HG02678 (cell line): ENCODE measurements around the gene OPALIN.

Source experiments
- ATAC-seq: cut with Tn5 transposase; IDR thresholded peaks from one replicate; pipeline ENCODE4 v1.9.1; 2021; ENCODE audit warnings: mild to moderate bottlenecking, moderate library complexity; ENCODE audit not compliant: unreplicated experiment

Gene OPALIN

DNA sequence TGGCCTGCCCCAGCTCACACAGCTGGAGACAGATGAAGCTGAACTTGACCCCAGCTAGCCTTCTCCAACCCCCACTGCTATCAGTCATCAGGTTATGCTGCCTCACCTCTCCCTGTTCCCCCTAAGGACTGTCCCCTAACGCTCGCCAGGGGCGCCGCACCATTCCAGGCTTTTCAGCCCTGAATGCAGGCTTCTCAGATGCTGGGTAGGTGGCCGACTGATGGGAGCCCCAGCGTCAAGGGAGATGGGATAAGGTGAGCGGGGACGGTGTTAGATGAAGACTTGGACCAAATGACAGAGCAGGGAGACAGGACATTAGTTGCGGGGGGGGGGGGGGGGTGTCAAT is 15.8 kb upstream of the OPALIN start:
- ATAC-seq, result no peak

DNA sequence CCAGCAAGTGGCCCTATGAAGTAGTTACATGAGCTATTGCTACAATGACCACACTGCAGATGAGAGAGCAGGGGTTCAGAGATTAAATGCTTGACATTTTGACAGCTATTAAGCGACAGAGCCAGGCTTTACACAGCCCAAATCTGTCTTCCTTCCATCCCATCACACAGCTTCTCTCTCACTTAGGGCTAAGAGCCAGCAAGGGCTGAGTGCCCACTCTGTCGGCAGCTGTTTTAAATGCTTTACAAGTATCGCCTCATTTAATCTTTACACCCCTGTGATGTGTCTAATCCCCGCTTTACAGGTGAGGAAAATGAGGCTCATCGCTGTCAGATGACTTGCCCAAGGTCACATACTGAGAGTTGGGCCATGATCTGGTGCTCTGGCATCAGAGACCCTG is 15.2 kb upstream of the OPALIN start:
- no peak for ATAC-seq

DNA sequence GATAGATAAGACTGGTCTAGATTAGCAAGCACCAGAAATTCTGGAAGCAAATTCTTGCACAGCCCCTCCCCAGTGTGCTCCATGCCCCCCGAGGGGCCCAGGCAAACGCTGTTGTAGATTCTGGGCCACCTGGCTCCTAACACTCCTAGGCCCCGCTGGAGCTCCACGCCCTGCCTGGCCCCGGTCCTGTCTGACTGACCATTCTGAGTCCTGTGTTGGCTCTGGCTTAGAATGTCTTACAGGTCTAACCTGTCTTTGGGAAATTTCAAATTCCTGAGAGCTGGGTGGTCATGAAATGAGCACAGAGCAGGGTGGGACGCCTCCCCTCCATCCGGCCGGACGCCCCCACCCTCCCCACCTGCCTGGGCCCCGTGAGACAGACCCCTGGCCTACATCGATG is 12.6 kb upstream of the OPALIN start:
- no peak for ATAC-seq

DNA sequence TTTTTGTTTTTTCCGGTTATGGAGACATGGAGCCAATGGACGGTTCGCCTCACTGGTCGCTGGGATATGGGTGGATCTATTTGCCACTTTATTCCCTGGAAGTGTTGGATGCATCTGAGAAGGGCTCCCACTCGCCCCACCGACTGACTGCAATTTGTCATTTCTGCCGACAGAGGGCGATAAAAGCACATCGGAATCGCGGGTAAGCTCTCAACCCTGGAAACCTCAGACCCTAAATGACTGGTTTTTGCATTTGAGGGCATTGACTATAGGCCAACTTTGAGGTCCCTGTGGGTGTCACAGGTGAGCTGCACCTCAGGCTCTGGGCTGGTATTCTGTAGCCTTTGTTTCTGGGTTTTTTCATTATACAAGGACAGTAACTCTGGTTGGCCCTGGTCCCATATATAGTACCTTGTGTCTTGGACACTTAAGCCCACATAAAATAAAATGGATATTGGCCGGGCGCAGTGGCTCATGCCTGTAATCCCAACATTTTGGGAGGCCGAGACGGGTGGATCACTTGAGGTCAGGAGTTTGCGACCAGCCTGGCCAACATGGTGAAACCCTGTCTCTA is 11.9 kb upstream of the OPALIN start:
- ATAC-seq, result no peak

DNA sequence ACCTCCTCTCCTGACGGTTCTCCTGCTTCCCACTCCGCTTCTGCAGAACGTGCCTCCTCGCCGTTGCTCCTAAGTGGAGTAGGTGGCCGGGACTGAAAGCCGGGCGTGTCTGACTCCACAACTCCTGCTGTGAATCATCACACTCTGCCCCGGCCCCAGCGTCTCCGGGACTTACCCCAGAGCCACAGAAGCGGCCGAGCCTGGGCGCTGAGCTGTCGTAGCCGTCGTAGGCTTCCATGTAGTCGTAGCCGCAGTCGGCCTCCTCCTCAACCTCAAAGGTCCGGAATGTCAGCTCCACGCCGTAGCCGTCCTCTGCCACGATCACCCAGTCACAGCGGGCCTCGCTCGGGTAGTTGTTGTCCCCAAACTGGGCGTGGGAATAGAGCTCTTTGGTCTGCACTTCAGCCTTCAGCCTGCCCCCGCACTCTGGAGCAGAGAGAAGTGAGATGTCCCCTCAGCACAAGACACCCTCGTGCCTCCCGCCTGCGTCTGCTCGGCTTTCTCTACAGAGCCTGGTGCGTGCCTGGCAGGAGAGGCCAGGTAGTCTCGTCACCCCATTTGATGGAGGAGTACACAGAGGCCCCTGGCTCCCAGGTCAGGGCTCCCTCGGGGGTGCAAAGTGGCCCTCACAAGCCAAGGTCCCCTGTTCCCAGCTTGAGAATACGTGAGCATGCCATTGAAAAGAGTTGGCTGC is 11.2 kb upstream of the OPALIN start:
- no peak for ATAC-seq

DNA sequence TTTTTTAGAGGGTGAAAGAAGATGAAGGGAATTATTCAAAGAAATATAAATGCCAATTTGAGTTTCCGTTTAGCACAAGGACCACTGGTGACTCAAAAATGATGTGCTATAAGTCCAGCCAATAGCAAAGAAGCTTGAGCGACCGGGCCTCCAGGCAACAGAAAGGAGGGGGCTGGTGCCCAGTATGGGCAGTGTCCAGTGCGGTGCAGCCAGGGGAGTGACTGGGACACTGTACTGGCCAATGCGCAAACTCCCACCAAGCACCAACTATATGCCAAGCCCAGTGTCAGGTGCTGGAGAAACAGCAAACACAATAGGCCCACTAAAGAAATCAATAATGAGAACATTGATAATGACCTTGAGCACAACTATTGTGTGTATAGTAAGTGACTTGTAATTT is 10.2 kb upstream of the OPALIN start:
- no peak for ATAC-seq

DNA sequence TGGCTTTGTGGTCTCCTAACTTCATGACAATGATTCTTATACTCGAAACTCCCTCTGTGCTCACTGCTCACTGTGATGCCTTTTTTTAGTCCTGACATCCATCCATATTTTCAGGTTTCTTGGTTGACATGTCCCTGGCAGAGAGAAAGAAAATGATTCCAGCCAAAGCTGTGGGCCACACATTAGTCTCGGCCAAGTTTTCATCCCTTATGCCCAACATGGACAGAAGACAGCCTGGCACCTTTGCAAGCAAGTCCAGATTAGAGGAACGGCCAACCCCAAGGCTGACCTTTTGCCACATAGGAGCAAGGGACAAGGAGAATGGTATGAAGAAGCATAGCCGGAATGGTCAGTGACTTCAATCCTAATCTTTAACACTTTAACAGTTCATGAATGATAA is 8.7 kb upstream of the OPALIN start:
- no peak for ATAC-seq

DNA sequence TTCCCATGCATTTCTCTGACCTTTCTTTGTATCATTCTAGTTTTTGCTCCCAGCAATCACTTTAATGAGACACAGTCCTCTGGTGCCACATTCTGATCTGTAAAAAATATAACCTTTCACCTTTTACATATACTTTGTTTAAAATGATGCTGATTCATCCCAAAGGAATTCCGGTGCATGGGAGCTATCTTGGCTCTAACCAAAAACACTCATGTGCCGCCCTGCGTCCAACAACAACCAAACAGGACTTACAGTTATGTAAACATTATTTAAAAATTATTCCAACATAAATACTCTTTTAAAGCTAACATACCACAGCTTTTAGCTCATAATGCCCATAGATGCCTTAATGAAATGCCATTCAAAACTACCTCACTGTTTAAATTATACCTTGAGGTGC is 7.7 kb upstream of the OPALIN start:
- ATAC-seq, result no peak

DNA sequence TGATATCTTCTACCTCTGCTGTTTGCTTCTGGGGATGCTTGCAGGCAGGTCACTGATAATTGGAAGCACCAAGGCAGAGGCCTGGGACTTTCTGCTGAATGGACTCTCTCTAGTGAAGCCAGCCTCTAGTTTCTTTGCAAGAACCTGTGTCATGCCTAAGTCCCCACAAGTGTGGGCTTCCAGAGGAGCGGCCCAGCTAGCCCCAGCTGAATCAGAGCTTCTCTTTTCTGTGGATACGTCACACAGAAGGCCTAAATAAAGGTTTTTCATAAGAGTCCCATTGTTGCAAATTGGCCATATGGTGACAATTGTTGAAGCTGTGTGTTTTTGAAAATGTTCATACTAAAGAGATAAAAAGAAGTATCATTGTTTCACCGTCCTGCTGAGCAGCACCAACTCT is 6.8 kb upstream of the OPALIN start:
- ATAC-seq, result no peak

DNA sequence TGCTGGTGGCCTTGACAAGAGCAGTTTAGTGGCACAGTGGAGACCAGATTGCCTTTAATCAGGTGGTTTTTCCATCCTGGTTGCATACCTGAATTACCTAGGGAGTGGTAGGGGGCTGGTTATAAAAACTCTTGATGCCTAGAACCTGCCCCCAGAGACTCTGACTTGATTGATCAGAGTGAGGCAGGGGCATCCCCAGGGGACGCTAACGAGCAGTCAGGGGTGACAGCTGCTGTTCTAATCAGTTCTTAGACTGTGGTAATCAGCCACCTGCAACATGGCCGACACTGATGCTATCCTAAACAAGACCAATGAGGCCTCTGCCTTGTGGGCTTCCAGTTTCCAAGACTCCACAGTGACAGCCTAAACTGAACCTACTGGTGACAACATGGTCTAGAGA is 2.0 kb upstream of the OPALIN start:
- no peak for ATAC-seq

DNA sequence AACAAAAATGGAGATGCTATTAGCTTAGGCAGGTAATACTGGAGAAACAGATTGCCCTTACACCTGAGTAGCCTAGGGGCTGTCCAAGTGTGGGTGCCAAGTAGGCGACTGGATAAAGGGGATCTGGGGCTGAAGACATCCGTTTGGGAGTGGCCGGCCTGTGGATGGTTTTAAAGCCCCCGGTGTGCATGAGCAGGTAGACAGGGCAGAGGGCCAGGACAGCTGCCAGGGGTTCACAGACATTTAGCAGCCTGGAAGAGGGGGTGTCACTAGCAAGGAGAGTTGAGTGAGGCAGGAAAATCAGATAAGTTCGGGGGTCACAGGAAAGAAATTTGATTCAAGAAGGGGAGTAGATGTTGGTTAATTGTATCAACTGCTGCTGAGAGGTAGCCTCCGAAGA is 1.5 kb upstream of the OPALIN start:
- ATAC-seq, result no peak

DNA sequence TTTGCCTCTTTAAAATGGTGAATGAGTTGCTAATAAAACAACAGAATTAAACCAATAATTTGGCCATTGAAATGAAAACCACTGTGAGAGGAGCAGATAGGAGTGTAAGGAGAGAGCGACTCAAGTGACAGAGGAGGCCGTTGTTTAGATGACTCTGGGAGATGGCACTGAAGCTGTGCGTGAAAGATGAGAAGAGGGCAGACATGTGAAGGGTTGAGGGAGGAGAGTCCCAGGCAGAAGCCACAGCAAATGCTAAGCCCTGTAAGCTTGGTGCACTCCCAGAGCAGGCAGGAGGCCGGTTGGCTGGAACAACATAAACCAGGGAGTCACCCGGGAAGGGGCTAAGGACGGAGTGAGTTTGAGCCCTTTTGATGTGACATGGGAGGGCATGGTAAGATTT is 814 bp upstream of the OPALIN start:
- no peak for ATAC-seq

DNA sequence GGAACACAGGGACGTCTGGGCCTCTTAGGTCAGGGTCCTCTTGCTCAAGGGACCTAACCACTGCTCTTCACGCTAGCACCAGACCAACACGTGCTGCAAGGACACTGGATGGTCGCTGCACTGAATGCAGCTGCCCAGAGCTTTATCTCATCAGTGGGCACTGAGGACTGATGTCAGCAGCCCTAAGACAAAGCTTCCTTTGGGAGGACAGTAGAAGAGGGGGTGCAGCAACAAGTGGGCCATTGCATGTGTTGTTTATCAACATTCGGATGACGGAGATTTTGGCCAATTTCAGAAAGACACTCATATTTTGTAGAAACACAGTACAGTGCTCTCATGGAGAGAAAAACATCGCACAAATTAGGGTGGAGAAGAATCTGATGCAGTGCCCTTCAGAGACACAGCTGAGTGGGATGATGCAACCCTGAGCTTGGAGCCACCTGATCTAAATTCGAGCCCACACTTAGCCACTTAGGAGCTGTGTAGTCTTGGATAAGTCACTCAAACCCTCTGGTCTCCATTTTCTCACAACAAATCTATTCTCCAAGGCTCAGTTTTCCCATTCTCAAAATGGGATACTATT is 1.7 kb downstream of the OPALIN start:
- ATAC-seq, result no peak

DNA sequence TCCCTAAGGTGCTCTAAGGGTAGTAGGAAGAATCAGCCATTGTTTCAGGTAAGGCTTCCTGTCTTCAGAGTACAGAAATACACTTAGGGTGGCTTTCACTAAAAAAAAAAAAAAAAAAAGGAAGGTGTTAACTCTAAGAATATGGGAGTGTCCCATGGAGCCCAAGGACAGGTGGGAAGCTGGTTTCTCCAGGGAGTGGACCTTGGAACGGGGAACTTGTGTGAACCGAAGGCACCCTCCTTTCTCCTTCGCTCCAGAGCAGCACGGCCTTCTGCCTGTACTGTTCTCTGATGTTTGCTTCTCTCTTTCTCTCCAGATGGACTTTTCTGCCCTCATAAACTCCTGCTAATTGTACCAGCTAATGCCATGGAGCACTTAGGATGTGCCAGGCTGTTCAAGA is 6.2 kb downstream of the OPALIN start:
- no peak for ATAC-seq

DNA sequence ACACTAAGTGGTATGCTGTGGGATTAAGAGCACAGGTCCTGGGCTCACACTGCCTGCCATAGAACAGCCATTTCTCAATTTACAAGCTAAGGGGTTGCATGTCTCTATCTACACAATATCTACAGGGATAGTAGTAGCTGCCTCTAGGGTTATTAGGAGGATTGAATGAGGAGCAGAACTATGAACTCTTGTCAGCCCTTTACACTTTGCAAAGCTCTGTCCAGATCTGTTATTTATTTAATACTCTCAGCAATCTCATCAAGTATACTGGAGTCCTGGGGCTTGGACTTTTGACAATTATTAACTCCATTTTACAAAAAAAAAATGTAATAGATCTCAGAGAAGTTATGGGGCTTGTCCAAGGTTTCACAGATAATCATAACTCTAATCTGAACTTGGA is 6.8 kb downstream of the OPALIN start:
- ATAC-seq, result no peak

DNA sequence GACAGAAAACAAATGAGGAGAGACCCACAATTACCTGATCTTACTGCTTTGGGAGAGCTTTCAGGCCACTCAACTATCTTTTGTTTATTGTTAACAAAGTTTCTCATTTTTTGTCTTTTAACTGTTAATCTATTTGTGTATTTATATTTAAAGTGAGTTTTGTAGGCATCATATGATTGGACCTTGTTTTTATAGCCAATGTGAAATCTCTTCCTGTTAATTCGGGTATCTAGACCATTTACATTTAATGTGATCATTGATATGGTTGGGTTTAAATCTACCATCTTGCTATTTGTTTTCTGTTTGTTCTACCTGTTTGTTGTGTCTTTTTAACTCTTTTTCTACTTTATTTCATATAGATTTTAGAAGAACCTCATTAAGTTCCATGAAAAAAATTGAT is 12.5 kb downstream of the OPALIN start:
- no peak for ATAC-seq

DNA sequence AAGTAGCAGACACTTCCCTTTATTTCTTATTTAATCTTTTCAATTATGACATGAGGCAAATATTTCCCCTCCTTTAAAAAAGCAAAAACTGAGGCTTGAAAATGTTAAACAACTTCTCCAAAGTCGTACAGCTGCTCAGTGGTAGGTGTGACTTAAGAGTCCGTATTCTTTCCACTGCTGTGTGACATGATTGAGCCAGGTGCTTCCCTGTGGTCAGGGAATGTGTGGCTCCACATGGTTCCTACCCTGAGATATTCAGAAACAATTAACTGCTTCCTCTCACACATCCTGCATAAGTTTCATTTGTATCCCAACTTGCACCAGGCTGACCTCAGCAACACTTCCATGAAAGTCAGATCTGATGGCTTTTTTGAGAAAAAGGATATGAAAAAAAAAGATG is 13.6 kb downstream of the OPALIN start:
- ATAC-seq, result no peak

DNA sequence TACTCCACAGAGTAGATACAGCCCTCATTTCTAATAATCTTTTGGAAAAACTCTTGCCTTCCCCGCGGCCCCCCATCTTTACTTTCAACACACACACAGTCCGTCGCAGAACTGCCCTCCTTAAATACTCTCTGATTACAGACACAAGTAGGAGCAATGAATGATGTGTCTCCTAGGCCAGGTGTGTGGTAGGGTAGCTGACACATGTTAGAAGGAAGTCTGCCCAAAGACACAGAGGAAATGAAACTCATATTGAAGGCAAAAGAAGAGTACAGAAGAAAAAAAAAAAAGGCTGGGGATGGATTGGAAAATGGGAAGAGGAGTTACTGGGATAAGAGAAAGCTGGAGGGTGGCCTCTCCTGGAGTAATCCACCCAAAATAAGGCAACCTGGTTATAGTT is 14.6 kb downstream of the OPALIN start:
- no peak for ATAC-seq

DNA sequence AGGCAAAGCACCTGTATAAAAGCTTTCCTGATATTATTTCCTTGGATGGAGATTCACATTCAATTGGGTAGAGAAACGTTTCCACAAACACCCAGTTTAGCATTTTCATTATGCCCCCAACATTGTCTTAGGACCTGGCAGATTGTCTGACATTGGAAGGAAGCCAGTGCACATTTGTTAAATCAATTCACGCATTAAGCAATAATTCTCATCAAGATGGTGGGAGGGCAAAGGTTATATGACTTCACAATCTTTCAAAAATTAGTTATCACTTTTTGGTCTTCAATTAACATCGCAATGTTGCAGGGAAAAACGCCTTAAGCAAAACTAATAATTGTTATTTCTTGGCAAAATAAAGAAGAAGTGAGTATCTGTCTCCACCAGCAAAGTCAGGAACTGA is 16.4 kb downstream of the OPALIN start:
- no peak for ATAC-seq

DNA sequence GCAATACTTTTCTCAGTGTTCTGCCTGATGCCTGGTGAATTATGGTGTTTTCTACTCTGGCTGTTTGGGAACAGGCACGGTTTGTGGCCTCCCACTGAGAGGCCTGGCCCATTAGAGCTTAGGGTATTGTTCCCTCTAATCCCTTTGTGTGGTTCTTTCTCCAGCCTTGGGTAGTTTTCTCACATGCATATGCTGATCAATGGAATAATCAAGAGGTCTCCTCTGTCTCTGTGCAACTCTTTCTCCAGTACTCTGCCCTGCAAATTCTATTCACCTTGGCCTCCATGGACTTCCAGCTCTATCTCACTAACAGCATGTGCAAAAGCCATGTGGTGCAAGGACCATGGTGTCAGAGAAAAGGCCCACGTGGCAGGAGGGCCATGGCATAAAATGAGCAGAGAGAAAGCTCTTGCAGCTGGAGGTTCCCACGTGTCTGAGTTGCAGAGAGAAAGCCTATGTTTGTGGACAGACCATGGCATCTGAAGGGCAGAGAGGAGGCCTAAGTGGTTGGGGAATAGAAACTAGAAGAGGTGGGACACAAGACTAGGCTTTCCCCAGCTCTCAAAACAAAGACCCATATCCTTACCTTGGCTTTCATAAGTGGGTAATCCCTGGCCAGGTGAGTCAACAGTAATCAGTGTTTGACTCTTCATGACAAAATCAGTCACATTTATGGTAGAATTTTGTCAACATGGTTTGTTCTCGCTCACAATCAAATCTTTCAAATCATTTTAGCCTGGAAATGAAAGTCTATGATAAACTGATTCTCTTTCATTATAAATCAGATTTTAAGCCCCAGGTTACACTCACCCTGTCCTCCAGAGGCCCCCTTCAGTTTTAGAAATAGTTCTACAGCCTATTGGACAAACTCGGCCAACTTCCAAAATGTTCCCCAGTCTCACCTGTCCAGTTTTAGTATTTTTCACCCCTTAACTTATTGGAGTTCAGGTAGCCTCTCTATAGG is 17.3 kb downstream of the OPALIN start:
- ATAC-seq, result no peak

DNA sequence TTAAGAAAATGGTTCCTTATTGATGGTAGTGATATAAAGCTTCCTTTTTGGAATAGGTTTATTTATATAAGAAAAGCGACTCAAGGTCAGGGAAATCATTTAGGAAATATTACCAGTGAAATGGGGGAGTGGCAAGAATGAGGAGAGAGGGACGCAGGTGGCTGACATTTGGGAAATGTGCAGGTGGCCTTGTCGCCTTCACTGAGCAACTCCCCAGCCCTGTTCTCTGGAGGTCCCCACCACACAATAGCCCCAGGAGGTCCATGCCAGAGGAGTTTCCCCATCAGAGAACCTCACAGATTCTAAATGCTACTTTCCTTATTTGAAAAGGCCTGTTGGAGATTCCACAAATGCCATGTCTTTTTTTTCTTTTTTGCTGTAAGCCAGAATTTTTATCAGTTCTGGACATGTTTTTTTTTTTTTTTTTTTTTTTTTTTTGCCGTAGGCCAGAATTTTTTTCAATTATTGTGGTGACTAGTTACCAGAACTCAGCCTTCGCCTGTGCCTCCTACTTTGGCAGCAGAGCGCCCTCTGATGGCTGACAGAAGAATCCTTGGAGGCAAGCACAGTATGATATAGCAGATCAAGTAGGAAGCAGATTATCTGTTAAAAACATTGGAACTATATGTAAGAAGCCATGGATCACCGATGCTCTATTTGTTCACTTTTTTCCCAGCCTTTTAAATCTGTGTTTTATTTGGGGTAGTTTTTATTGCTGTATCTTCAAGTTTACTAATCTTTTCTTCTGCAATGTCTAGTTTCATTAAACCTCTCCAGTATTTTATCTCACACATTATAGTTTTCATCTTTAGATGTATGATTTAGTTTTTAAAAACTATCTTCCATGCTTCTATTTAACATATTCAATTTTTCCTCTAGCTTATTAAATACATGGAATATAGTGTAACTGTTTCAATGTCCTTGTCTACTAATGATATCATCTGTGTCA is 18.6 kb downstream of the OPALIN start:
- ATAC-seq, result no peak
